Liver (tissue), 9 donors: Measurements from ENCODE around the gene NFKB1. TPM values are rescaled to one million over a fixed set of nuclear protein-coding genes. Genes with fewer than 3 reads are reported as not detected.

Source experiments
- DNase-seq: peaks from one replicate; pipeline ENCODE4 v3.0.0-alpha.2; 2017; ENCODE audit warnings: low spot score
- H3K27ac ChIP-seq, 2 donors: one replicate each; pipeline ENCODE4 v1.7.0; 2013; ENCODE audit warnings: inconsistent platforms in 2 of 2, low read length in 2 of 2, control low read depth in 1 of 2, low read depth in 1 of 2, mild to moderate bottlenecking in 1 of 2
- H3K27me3 ChIP-seq, 4 donors: one replicate each; pipeline versions ENCODE4 v1.6.1 to v1.7.0; 2013; ENCODE audit warnings: low read length in 3 of 4, inconsistent platforms in 1 of 4, mild to moderate bottlenecking in 1 of 4, moderate library complexity in 1 of 4; ENCODE audit not compliant: control insufficient read depth in 4 of 4, insufficient read depth in 4 of 4
- H3K36me3 ChIP-seq, 4 donors: one replicate each; pipeline versions ENCODE4 v1.6.1 to v1.7.0; 2013; ENCODE audit warnings: low read length in 3 of 4, mild to moderate bottlenecking in 3 of 4, low read depth in 1 of 4, moderate library complexity in 1 of 4; ENCODE audit not compliant: control insufficient read depth in 4 of 4, insufficient read depth in 3 of 4
- H3K4me1 ChIP-seq, 4 donors: one replicate each; pipeline versions ENCODE4 v1.6.1 to v1.7.0; 2013; ENCODE audit warnings: low read length in 3 of 4, mild to moderate bottlenecking in 3 of 4, moderate library complexity in 1 of 4; ENCODE audit not compliant: control insufficient read depth in 4 of 4, insufficient read depth in 4 of 4
- H3K4me3 ChIP-seq, 3 donors: one replicate each; pipeline versions ENCODE4 v1.6.1 to v1.7.0; 2013; ENCODE audit warnings: low read length in 3 of 3, control low read depth in 1 of 3, low read depth in 1 of 3, mild to moderate bottlenecking in 1 of 3
- H3K9ac ChIP-seq, 2 donors: one replicate each; pipeline ENCODE4 v1.7.0; 2013; ENCODE audit warnings: low read length in 2 of 2, mild to moderate bottlenecking in 2 of 2, moderate library complexity in 2 of 2, control low read depth in 1 of 2, low read depth in 1 of 2
- H3K9me3 ChIP-seq, 4 donors: one replicate each; pipeline versions ENCODE4 v1.6.1 to v1.7.0; 2013; ENCODE audit warnings: low read length in 3 of 4; ENCODE audit not compliant: control insufficient read depth in 4 of 4
- EGR1 ChIP-seq, 2 donors: IDR thresholded peaks; 2 replicates each; pipeline ENCODE4 v1.6.1; 2016 to 2018; ENCODE audit warnings: antibody characterized with exemption in 2 of 2, low read depth in 2 of 2
- FOXA1 ChIP-seq: IDR thresholded peaks from 2 replicates; pipeline ENCODE4 v1.6.1; 2016; ENCODE audit warnings: antibody characterized with exemption
- FOXA2 ChIP-seq: IDR thresholded peaks from 2 replicates; pipeline ENCODE4 v1.6.1; 2016; ENCODE audit warnings: antibody characterized with exemption
- GABPA ChIP-seq, 2 donors: IDR thresholded peaks in 1 of 2; conservative IDR thresholded peaks in 1 of 2; 2 replicates each; pipeline ENCODE4 v1.6.1; 2016; ENCODE audit warnings: antibody characterized with exemption in 2 of 2, mild to moderate bottlenecking in 1 of 2, moderate library complexity in 1 of 2
- HNF4A ChIP-seq, 2 donors: conservative IDR thresholded peaks; 2 replicates each; pipeline ENCODE4 v1.6.1; 2016; ENCODE audit warnings: antibody characterized with exemption in 2 of 2, mild to moderate bottlenecking in 2 of 2
- HNF4G ChIP-seq: IDR thresholded peaks from 2 replicates; pipeline ENCODE4 v1.6.1; 2016; ENCODE audit warnings: antibody characterized with exemption
- JUND ChIP-seq, 2 donors: IDR thresholded peaks; 2 replicates each; pipeline ENCODE4 v1.6.1; 2016; ENCODE audit warnings: antibody characterized with exemption in 2 of 2
- MAX ChIP-seq: IDR thresholded peaks from 2 replicates; pipeline ENCODE4 v1.6.1; 2016; ENCODE audit warnings: antibody characterized with exemption
- NR2F2 ChIP-seq: IDR thresholded peaks from 2 replicates; pipeline ENCODE4 v1.6.1; 2016; ENCODE audit warnings: antibody characterized with exemption
- RAD21 ChIP-seq, 2 donors: IDR thresholded peaks; 2 replicates each; pipeline ENCODE4 v1.6.1; 2016; ENCODE audit warnings: antibody characterized with exemption in 2 of 2, mild to moderate bottlenecking in 2 of 2
- REST ChIP-seq: IDR thresholded peaks from 2 replicates; pipeline ENCODE4 v1.6.1; 2016; ENCODE audit warnings: antibody characterized with exemption, mild to moderate bottlenecking
- RXRA ChIP-seq, 2 donors: IDR thresholded peaks; 2 replicates each; pipeline ENCODE4 v1.6.1; 2017 to 2018; ENCODE audit warnings: antibody characterized with exemption in 2 of 2, mild to moderate bottlenecking in 1 of 2
- SP1 ChIP-seq: IDR thresholded peaks from 2 replicates; pipeline ENCODE4 v1.6.1; 2018; ENCODE audit warnings: antibody characterized with exemption, mild to moderate bottlenecking
- TAF1 ChIP-seq: conservative IDR thresholded peaks from 2 replicates; pipeline ENCODE4 v1.6.1; 2016; ENCODE audit warnings: antibody characterized with exemption, mild to moderate bottlenecking
- YY1 ChIP-seq: IDR thresholded peaks from 2 replicates; pipeline ENCODE4 v1.6.1; 2016; ENCODE audit warnings: antibody characterized with exemption, mild to moderate bottlenecking
- WGBS: extraction: QIAGEN DNeasy Blood & Tissue Kit; methylation state at CpG from one replicate; pipeline ENCODE4 v1.1.7; 2013; 5-methylcytosine and 5-hydroxymethylcytosine counted together
- polyA plus RNA-seq, 2 donors: library from polyadenylated mRNA; stranded (reverse) in 1 of 2; unstranded in 1 of 2; fragments of 200-250 nt in 1 of 2; fragments of >200 nt in 1 of 2; fragmentation: Nextera tagmentation in 1 of 2; extraction: Ambion mirVana in 1 of 2; gene quantifications; one replicate each; pipeline versions ENCODE4 v1.2.1 to v1.2.3, GENCODE V29; 2013 to 2015
- total RNA-seq, 2 donors: library from RNA; depleted of rRNA; stranded (reverse); fragments of >200 nt; gene quantifications; one replicate each; pipeline ENCODE4 v1.2.3, GENCODE V29; 2014
- TF ChIP-seq, protein P1 (sequence below): IDR thresholded peaks from 2 replicates; pipeline ENCODE4 v1.6.1; 2016; ENCODE audit warnings: antibody characterized with exemption
- TF ChIP-seq, protein P2 (sequence below): fragments of 150-350 bp; IDR thresholded peaks from 2 replicates; pipeline ENCODE4 v1.5.1; 2017; ENCODE audit warnings: improper control_type of control experiment, low read depth, low read length; ENCODE audit not compliant: missing input control
- TF ChIP-seq, protein P3 (sequence below): IDR thresholded peaks from 2 replicates; pipeline ENCODE4 v1.6.1; 2016; ENCODE audit warnings: antibody characterized with exemption
- donor health status: healthy.
- donor health status: healthy.
- donor health status: healthy.
- donor health status: healthy.
- donor health status: healthy.

Gene NFKB1
- total and polyA plus RNA-seq, 4 donors, result 5.1 to 23.0 (median 13.4) TPM

- no peaks in the 10 kb centered on the region for H3K9me3 ChIP-seq
- peaks cover 1 to 58% (median 32%) of the 10 kb centered on the region in 4 donors for H3K36me3 ChIP-seq
- TF ChIP-seq, protein P1, sequence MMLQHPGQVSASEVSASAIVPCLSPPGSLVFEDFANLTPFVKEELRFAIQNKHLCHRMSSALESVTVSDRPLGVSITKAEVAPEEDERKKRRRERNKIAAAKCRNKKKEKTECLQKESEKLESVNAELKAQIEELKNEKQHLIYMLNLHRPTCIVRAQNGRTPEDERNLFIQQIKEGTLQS, result no peak
- TF ChIP-seq TAF1 (no peak), MAX (no peak), JUND (IDR thresholded peaks at IDR 0.05) (no peak), GABPA (IDR thresholded peaks at IDR 0.05 in 1 of 2, conservative IDR thresholded peaks at IDR 0.05 in 1 of 2) (no peak), RXRA (IDR thresholded peaks at IDR 0.05) (no peak), YY1 (no peak)
- H3K9ac ChIP-seq, result no peak overlapping the region
- 82% methylated on average over 4 of the region's 4 CpGs for WGBS
- H3K4me1 ChIP-seq, result no peaks in the 10 kb centered on the region
- H3K27ac ChIP-seq, result no peak overlapping the region
- no peaks in the 10 kb centered on the region for H3K27me3 ChIP-seq
- DNase-seq, result no peak
- no peak overlapping the region for H3K4me3 ChIP-seq
Observed at GRCh38 chr4:102586644-102587021, 85.5 kb downstream of the NFKB1 start.

GRCh38 chr4:102589743-102590142, 88.6 kb downstream of the NFKB1 start:
- 75% methylated on average over 3 of the region's 3 CpGs for WGBS
- H3K9me3 ChIP-seq, result no peaks in the 10 kb centered on the region
- no peak overlapping the region for H3K4me3 ChIP-seq
- H3K27me3 ChIP-seq, result no peaks in the 10 kb centered on the region
- no peak overlapping the region for H3K9ac ChIP-seq
- TF ChIP-seq JUND (IDR thresholded peaks at IDR 0.05) (no peak), MAX (no peak), HNF4A (conservative IDR thresholded peaks at IDR 0.05) (no peak), SP1 (no peak), NR2F2 (no peak), GABPA (IDR thresholded peaks at IDR 0.05 in 1 of 2, conservative IDR thresholded peaks at IDR 0.05 in 1 of 2) (no peak), FOXA1 (no peak), RXRA (IDR thresholded peaks at IDR 0.05) (no peak), HNF4G (no peak), TAF1 (no peak), RAD21 (IDR thresholded peaks at IDR 0.05) (no peak), FOXA2 (no peak), EGR1 (IDR thresholded peaks at IDR 0.05; ENCODE audit: low read depth in 2 of 2) (no peak)
- TF ChIP-seq, protein P1, result no peak
- TF ChIP-seq, protein P2, sequence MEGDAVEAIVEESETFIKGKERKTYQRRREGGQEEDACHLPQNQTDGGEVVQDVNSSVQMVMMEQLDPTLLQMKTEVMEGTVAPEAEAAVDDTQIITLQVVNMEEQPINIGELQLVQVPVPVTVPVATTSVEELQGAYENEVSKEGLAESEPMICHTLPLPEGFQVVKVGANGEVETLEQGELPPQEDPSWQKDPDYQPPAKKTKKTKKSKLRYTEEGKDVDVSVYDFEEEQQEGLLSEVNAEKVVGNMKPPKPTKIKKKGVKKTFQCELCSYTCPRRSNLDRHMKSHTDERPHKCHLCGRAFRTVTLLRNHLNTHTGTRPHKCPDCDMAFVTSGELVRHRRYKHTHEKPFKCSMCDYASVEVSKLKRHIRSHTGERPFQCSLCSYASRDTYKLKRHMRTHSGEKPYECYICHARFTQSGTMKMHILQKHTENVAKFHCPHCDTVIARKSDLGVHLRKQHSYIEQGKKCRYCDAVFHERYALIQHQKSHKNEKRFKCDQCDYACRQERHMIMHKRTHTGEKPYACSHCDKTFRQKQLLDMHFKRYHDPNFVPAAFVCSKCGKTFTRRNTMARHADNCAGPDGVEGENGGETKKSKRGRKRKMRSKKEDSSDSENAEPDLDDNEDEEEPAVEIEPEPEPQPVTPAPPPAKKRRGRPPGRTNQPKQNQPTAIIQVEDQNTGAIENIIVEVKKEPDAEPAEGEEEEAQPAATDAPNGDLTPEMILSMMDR, result no peak
- no peak overlapping the region for H3K27ac ChIP-seq
- no peak for DNase-seq
- no peaks in the 10 kb centered on the region for H3K4me1 ChIP-seq
- H3K36me3 ChIP-seq, result peaks cover 1 to 38% (median 23%) of the 10 kb centered on the region in 4 donors

DNA sequence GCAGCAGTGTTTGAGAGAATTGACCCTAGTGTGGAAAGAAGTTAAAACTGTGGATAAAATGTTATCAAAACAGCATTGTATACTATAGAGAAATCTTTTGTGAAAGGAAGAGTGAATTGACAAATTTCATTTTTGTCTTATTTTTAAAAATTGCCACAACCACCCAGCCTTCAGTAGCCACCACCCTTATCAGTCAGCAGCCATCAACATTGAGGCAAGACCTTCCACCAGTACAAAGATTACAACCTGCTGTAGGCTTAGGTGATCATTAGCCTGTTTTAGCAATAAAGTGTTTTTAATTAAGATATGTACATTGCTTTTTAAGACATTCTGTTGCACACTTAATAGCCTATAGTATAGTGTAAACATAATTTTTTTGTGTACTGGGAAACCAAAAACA, 91.1 kb downstream of the NFKB1 start:
- Histone ChIP-seq H3K36me3 (peaks cover under 1 to 48% (median 27%) of the 10 kb centered on the region in 4 donors), H3K27ac (no peak overlapping the region), H3K4me1 (no peaks in the 10 kb centered on the region), H3K9ac (no peak overlapping the region), H3K9me3 (no peaks in the 10 kb centered on the region), H3K4me3 (no peak overlapping the region), H3K27me3 (no peaks in the 10 kb centered on the region)
- DNase-seq, result no peak
- TF ChIP-seq, protein P3, sequence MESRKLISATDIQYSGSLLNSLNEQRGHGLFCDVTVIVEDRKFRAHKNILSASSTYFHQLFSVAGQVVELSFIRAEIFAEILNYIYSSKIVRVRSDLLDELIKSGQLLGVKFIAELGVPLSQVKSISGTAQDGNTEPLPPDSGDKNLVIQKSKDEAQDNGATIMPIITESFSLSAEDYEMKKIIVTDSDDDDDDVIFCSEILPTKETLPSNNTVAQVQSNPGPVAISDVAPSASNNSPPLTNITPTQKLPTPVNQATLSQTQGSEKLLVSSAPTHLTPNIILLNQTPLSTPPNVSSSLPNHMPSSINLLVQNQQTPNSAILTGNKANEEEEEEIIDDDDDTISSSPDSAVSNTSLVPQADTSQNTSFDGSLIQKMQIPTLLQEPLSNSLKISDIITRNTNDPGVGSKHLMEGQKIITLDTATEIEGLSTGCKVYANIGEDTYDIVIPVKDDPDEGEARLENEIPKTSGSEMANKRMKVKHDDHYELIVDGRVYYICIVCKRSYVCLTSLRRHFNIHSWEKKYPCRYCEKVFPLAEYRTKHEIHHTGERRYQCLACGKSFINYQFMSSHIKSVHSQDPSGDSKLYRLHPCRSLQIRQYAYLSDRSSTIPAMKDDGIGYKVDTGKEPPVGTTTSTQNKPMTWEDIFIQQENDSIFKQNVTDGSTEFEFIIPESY, result no peak
- TF ChIP-seq FOXA1, result no peak
- TF ChIP-seq FOXA2, result no peak
- TF ChIP-seq NR2F2, result no peak
- no peak for TF ChIP-seq REST
- TF ChIP-seq EGR1 (IDR thresholded peaks at IDR 0.05; ENCODE audit: low read depth in 2 of 2), result no peak
- no peak for TF ChIP-seq YY1
